ENCODE measurements around the gene P3H2.

P3H2 gene

DNA sequence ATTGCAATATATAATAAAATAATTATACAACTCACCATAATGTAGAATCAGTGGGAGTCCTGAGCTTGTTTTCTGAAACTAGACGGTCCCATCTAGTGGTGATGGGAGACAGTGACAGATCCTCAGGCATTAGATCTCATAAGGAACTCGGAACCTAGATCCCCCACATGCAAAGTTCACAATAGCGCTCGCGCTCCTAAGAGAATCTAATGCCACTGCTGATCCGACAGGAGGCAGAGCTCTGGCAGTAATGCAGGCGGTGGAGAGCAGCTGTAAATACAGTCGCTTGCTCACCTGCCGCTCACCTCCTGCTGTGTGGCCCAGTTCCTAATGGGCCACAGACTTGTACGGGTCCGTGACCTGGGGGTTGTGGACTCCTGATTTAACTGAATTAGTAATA lies 87.8 kb downstream of the P3H2 start:
- no peak overlapping the region for H3K4me3 ChIP-seq (ENCODE audit: low read depth, low read length)
- DNase-seq (ENCODE audit: low read depth), result no peak
- TF ChIP-seq, protein P1, sequence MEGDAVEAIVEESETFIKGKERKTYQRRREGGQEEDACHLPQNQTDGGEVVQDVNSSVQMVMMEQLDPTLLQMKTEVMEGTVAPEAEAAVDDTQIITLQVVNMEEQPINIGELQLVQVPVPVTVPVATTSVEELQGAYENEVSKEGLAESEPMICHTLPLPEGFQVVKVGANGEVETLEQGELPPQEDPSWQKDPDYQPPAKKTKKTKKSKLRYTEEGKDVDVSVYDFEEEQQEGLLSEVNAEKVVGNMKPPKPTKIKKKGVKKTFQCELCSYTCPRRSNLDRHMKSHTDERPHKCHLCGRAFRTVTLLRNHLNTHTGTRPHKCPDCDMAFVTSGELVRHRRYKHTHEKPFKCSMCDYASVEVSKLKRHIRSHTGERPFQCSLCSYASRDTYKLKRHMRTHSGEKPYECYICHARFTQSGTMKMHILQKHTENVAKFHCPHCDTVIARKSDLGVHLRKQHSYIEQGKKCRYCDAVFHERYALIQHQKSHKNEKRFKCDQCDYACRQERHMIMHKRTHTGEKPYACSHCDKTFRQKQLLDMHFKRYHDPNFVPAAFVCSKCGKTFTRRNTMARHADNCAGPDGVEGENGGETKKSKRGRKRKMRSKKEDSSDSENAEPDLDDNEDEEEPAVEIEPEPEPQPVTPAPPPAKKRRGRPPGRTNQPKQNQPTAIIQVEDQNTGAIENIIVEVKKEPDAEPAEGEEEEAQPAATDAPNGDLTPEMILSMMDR (IDR thresholded peaks at IDR 0.05; ENCODE audit: low read depth, low read length, missing control alignments), result no peak

DNA sequence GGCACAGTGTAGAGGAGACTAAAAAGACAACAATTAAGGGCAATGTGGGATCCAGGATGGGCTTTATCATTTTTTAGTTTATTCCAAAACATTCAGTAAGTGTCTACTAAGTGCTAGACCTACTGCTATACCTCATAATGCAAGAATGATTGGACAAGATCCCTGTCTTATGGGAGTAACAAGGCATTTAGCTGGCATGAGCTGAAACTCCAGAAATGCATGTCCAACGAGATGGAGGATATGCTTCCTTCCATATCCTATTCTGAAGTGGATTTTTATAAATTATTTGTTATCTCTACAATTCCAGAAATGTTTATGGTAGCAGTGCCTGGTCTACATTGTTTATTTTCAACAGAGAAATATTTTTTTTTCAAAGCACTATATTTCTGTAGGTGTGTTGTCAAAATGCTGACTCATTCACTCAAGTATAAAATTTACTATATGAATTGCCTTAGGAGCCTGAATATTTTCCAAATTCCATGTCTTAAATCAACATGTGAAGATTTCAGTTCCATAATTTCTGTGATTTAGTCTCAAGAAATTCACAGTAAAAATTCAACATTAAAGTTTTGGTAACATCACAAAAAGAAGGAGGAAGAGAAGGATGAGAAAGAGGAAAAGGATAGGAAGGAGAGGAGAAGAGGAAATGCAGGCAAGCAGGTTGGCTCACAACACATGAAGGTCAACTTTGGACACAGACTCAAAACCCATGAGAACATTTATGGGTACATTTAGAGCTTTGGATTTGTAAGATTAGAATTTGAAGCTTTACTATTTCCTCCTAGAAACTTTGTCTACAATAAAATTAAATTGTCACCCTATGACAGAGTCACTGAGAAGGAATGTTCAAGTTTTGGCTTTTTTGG lies 88.6 kb downstream of the P3H2 start:
- TF ChIP-seq, protein P1 (IDR thresholded peaks at IDR 0.05; ENCODE audit: low read depth, low read length, missing control alignments), result no peak
- no peak for DNase-seq (ENCODE audit: low read depth)
- no peak overlapping the region for H3K4me3 ChIP-seq (ENCODE audit: low read depth, low read length)

- H3K4me3 ChIP-seq (ENCODE audit: low read depth, low read length), result no peak overlapping the region
- no peak for DNase-seq (ENCODE audit: low read depth)
- TF ChIP-seq, protein P1 (IDR thresholded peaks at IDR 0.05; ENCODE audit: low read depth, low read length, missing control alignments), result no peak
Measured at GRCh38 chr3:190027116-190027515, 93.6 kb downstream of the P3H2 start.

DNA sequence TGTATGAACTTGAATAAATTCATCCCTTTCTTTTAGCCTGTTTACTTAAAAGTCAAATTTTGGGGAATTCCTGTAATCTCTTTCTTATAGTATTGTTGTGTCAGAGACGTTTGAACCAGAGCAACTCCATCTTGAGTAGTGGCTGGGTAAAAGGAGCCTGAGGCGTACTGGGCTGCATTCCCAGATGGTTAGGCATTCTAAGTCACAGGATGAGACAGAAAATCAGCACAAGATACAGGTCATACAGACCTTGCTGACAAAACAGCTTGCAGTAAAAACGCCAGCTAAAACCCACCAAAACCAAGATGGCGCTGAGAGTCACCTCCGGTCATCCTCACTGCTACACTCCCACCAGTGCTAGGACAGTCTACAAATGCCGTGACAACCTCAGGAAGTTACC lies 94.5 kb downstream of the P3H2 start:
- DNase-seq (ENCODE audit: low read depth), result no peak
- TF ChIP-seq, protein P1 (IDR thresholded peaks at IDR 0.05; ENCODE audit: low read depth, low read length, missing control alignments), result no peak
- no peak overlapping the region for H3K4me3 ChIP-seq (ENCODE audit: low read depth, low read length)

DNA sequence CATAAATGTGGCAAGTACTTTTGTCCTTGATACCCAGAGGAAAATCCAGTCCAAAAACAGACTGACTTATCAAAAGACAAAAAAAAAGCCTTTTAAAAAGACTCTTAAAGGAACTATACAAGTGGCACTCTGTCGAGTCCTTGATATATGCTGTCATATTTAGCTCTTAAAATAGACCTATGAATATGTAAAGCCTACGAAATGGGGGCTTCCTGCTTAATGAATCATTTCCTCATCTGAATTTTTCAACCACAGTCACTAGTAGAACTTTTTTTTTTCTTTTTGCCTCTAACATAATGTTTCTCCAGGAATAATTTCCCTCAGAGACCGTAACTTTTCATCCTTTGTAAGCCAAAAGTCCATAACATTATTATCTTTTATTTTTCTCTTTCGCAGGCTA lies 95.8 kb downstream of the P3H2 start:
- TF ChIP-seq, protein P1 (IDR thresholded peaks at IDR 0.05; ENCODE audit: low read depth, low read length, missing control alignments), result no peak
- DNase-seq (ENCODE audit: low read depth), result no peak
- H3K4me3 ChIP-seq (ENCODE audit: low read depth, low read length), result no peak overlapping the region

DNA sequence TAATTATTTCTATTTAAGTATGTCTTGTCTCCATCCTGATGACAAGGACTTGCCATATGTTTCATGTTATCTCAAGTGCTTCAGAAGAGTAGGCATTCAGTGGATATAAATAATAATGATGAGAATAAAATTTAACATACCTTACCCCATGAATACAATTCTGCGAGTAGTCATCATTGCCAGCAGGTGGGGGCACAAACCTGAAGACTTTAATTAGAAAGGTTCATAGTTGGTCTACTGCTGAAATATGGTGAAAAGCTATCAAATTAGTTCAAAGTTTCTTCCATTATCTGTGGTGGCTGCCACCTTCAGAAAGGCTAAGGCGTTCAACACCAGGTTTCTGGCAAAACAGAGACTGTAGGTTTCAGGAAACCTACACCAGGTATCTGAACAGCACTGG lies 100.9 kb downstream of the P3H2 start:
- no peak overlapping the region for H3K4me3 ChIP-seq (ENCODE audit: low read depth, low read length)
- TF ChIP-seq, protein P1 (IDR thresholded peaks at IDR 0.05; ENCODE audit: low read depth, low read length, missing control alignments), result no peak

DNA sequence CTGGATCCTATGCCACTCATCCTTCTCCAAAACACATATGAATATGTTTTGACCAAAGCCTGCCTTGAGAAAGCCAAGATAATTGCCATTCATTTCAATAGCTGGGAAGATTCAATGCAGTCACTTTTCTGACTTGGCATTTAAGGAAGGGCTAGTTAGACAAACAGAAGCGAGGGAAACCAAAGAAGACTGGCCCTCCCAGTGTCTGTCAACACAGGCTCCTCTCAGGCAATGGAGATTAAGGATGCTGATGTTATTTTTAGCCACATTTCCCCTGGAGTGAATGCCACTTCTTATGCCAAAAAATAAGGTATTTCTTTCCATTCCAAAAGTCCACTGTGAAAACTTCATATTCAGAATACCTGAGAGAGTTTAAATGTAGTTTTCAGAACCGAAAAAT lies 101.7 kb downstream of the P3H2 start:
- no peak for DNase-seq (ENCODE audit: low read depth)
- TF ChIP-seq, protein P1 (IDR thresholded peaks at IDR 0.05; ENCODE audit: low read depth, low read length, missing control alignments), result no peak
- no peak overlapping the region for H3K4me3 ChIP-seq (ENCODE audit: low read depth, low read length)

More for the DNA sequence above, 100.9 kb downstream of the P3H2 start:
- no peak for DNase-seq (ENCODE audit: low read depth)

Data from GM12864 (cell line).